ENCODE results near the gene ECHDC1.

DNA sequence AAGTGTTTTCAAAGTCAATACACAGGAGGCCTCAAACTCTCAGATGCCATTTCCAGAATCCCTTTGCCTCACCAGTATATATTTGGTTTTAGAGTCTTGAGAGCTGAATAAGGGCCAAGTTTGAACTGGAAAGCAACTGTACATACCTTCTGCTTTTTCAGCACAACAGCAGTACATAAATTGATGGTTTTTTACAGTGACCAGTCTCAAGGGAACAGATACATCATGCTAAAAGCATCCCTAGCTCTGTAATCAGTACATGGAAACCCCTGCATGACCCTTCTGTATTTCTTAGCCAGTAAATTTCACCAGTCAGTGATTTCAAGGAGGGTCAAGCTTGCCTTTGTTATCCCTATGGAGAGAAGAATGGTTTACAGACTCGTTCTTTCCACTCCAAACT lies 40.6 kb upstream of the ECHDC1 start:
- TF ChIP-seq, protein P1, sequence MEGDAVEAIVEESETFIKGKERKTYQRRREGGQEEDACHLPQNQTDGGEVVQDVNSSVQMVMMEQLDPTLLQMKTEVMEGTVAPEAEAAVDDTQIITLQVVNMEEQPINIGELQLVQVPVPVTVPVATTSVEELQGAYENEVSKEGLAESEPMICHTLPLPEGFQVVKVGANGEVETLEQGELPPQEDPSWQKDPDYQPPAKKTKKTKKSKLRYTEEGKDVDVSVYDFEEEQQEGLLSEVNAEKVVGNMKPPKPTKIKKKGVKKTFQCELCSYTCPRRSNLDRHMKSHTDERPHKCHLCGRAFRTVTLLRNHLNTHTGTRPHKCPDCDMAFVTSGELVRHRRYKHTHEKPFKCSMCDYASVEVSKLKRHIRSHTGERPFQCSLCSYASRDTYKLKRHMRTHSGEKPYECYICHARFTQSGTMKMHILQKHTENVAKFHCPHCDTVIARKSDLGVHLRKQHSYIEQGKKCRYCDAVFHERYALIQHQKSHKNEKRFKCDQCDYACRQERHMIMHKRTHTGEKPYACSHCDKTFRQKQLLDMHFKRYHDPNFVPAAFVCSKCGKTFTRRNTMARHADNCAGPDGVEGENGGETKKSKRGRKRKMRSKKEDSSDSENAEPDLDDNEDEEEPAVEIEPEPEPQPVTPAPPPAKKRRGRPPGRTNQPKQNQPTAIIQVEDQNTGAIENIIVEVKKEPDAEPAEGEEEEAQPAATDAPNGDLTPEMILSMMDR (IDR thresholded peaks at IDR 0.05; ENCODE audit: low read depth, low read length), result no peak
- TF ChIP-seq POLR2A (IDR thresholded peaks at IDR 0.05; ENCODE audit: extremely low read depth, insufficient read length) (no peak), MYC (IDR thresholded peaks at IDR 0.05; ENCODE audit: low read depth, low read length) (no peak)
- TF ChIP-seq, protein P2, sequence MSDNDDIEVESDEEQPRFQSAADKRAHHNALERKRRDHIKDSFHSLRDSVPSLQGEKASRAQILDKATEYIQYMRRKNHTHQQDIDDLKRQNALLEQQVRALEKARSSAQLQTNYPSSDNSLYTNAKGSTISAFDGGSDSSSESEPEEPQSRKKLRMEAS (IDR thresholded peaks at IDR 0.05; ENCODE audit: low read depth, low read length), result no peak
